Measurements from ENCODE around the gene TIFAB. TPM values are rescaled to one million over a fixed set of nuclear protein-coding genes. Genes with fewer than 3 reads are reported as not detected.

TIFAB gene
- polyA plus RNA-seq, 2 of the 4 experiments (the other 2 are of a cell fraction), result not detected

- TF ChIP-seq MAFK (IDR thresholded peaks at IDR 0.05; ENCODE audit: partially characterized antibody), result no peak
- no peak for TF ChIP-seq FOSB (CRISPR knock-in tag; IDR thresholded peaks at IDR 0.05)
- TF ChIP-seq HOXA7 (CRISPR knock-in tag; IDR thresholded peaks at IDR 0.05), result no peak
- TF ChIP-seq RCOR1 (IDR thresholded peaks at IDR 0.05; ENCODE audit: low read depth, low read length), result no peak
- TF ChIP-seq CBX2 (IDR thresholded peaks at IDR 0.05; ENCODE audit: borderline replicate concordance, low read depth), result no peak
- no peak for TF ChIP-seq HDAC2 (IDR thresholded peaks at IDR 0.05)
- TF ChIP-seq REST (IDR thresholded peaks at IDR 0.05), result no peak
- TF ChIP-seq HOXB5 (CRISPR knock-in tag; IDR thresholded peaks at IDR 0.05), result no peak
- no peak for TF ChIP-seq JUNB (IDR thresholded peaks at IDR 0.05)
- no peak for TF ChIP-seq ELK1 (IDR thresholded peaks at IDR 0.05; ENCODE audit: low read depth, low read length)
- no peak for TF ChIP-seq RAD21 (conservative IDR thresholded peaks at IDR 0.05 in 1 of 2, IDR thresholded peaks at IDR 0.05 in 1 of 2)
- TF ChIP-seq CBX8 (IDR thresholded peaks at IDR 0.05), result no peak
- TF ChIP-seq HES2 (IDR thresholded peaks at IDR 0.05), result no peak
- no peak for TF ChIP-seq PBX3 (IDR thresholded peaks at IDR 0.05)
- TF ChIP-seq POLR2A (IDR thresholded peaks at IDR 0.05; ENCODE audit: low read length), result no peak
- TF ChIP-seq EP300 (IDR thresholded peaks at IDR 0.05), result no peak
- no peak overlapping the region for H3K4me2 ChIP-seq
- no peak for FAIRE-seq
- CTCF ChIA-PET, result interaction anchor here (1.0 to 3.3 kb wide), 4 partner anchors 9 to 67 kb away, joined by 3 to 29 read pairs (median 12); no protein-coding TSS in a partner anchor
- no peak overlapping the region for H3K4me3 ChIP-seq
- H3K9me3 ChIP-seq, result no peaks in the 10 kb centered on the region
- no peak for DNase-seq (ENCODE audit: low read depth in 1 of 2, low spot score in 1 of 2)
- ATAC-seq, result no peak
- peaks cover 12% of the 10 kb centered on the region for H3K4me1 ChIP-seq
- 68% methylated on average over 5 of the region's 5 CpGs for WGBS (ENCODE audit: missing lambda C conversion rate)
- no peak overlapping the region for H3K27ac ChIP-seq
- POLR2A ChIA-PET, result no interaction called here
Observed at GRCh38 chr5:135484674-135485086, 32.5 kb upstream of the TIFAB start.

GRCh38 chr5:135483254-135483653, 31.1 kb upstream of the TIFAB start:
- DNase-seq (ENCODE audit: low read depth in 1 of 2, low spot score in 1 of 2) (no peak), FAIRE-seq (no peak), ATAC-seq (no peak)
- TF ChIP-seq FOSL2 (IDR thresholded peaks at IDR 0.05) (no peak), FOSL2 (CRISPR knock-in tag; IDR thresholded peaks at IDR 0.05) (no peak), MAFK (IDR thresholded peaks at IDR 0.05; ENCODE audit: partially characterized antibody) (no peak), KDM1A (IDR thresholded peaks at IDR 0.05; ENCODE audit: low read depth) (no peak), EHF (CRISPR knock-in tag; IDR thresholded peaks at IDR 0.05) (no peak), ZNF302 (CRISPR knock-in tag; IDR thresholded peaks at IDR 0.05) (no peak), CBX8 (IDR thresholded peaks at IDR 0.05) (no peak), HOXA7 (CRISPR knock-in tag; IDR thresholded peaks at IDR 0.05) (no peak), MYC (IDR thresholded peaks at IDR 0.05; ENCODE audit: borderline replicate concordance, low read length) (no peak), NFE2L2 (conservative IDR thresholded peaks at IDR 0.05; ENCODE audit: low read length) (no peak), FOXS1 (CRISPR knock-in tag; IDR thresholded peaks at IDR 0.05) (no peak), HOXB13 (CRISPR knock-in tag; IDR thresholded peaks at IDR 0.05; ENCODE audit: low read depth) (no peak), CTCF (IDR thresholded peaks at IDR 0.05) (no peak), HDAC2 (IDR thresholded peaks at IDR 0.05) (no peak), EHMT2 (IDR thresholded peaks at IDR 0.05; ENCODE audit: low read depth) (no peak), ZC3H11A (IDR thresholded peaks at IDR 0.05) (no peak), POLR2AphosphoS2 (conservative IDR thresholded peaks at IDR 0.05; ENCODE audit: low read length) (no peak), BHLHE40 (IDR thresholded peaks at IDR 0.05; ENCODE audit: low read depth, low read length) (no peak), KDM5A (IDR thresholded peaks at IDR 0.05) (no peak), POLR2A (IDR thresholded peaks at IDR 0.05; ENCODE audit: low read length) (no peak), SREBF2 (IDR thresholded peaks at IDR 0.05) (no peak)
- CTCF ChIA-PET, result interaction anchor here (0.9 to 3.3 kb wide), 4 partner anchors 12 to 71 kb away, joined by 3 to 29 read pairs (median 12); no protein-coding TSS in a partner anchor
- H3K4me3 ChIP-seq, result no peak overlapping the region
- no peak overlapping the region for H3K27ac ChIP-seq
- 35% methylated on average over 1 of the region's 1 CpG for WGBS (ENCODE audit: missing lambda C conversion rate)
- peaks cover 4% of the 10 kb centered on the region; the same call in 2 of the 3 replicates for H3K4me1 ChIP-seq
- no peaks in the 10 kb centered on the region for H3K9me3 ChIP-seq
- no peak overlapping the region for H3K4me2 ChIP-seq
- POLR2A ChIA-PET, result no interaction called here
